Heart right ventricle (tissue), 16 donors: ENCODE measurements around the gene NIFK. TPM values are rescaled to one million over a fixed set of nuclear protein-coding genes. Genes with fewer than 3 reads are reported as not detected.

ENCODE experiments used
- ATAC-seq, 8 donors: fragments of 200-7000 bp; cut with Tn5 transposase; one replicate each; pipeline ENCODE4 v1.9.1; 2020; ENCODE audit warnings: mild to moderate bottlenecking in 8 of 8, moderate library complexity in 8 of 8, moderate number of reproducible peaks in 1 of 8
- DNase-seq, 2 donors: peaks; one replicate each; pipeline ENCODE4 v3.0.0-alpha.2; 2020
- H3K27ac ChIP-seq, 10 donors: fragments of 200-600 bp; sonication (generic) in 2 of 10; one replicate each; pipeline versions ENCODE4 v1.5.0 to v1.8.0; 2020 to 2022; ENCODE audit warnings: mild to moderate bottlenecking in 3 of 10
- H3K27me3 ChIP-seq, 7 donors: fragments of 200-600 bp; one replicate each; pipeline ENCODE4 v1.8.0; 2021 to 2022; ENCODE audit warnings: mild to moderate bottlenecking in 2 of 7
- H3K36me3 ChIP-seq, 9 donors: fragments of 200-600 bp; sonication (generic) in 1 of 9; one replicate each; pipeline versions ENCODE4 v1.5.0 to v1.8.0; 2020 to 2022; ENCODE audit warnings: mild to moderate bottlenecking in 2 of 9
- H3K4me1 ChIP-seq, 9 donors: fragments of 200-600 bp; sonication (generic) in 1 of 9; one replicate each; pipeline versions ENCODE4 v1.5.0 to v1.8.0; 2020 to 2022; ENCODE audit warnings: mild to moderate bottlenecking in 4 of 9
- H3K4me3 ChIP-seq, 10 donors: fragments of 200-600 bp; sonication (generic) in 2 of 10; one replicate each; pipeline versions ENCODE4 v1.5.0 to v1.8.0; 2020 to 2022; ENCODE audit warnings: mild to moderate bottlenecking in 7 of 10, moderate library complexity in 2 of 10
- H3K9me3 ChIP-seq, 11 donors: fragments of 200-600 bp in 10 of 11; sonication (generic) in 2 of 11; one replicate each; pipeline versions ENCODE4 v1.5.0 to v1.8.0; 2013 to 2022; ENCODE audit warnings: mild to moderate bottlenecking in 2 of 11, control low read depth in 1 of 11, moderate library complexity in 1 of 11
- CTCF ChIP-seq, 9 donors: fragments of 200-600 bp; sonication (generic) in 2 of 9; IDR thresholded peaks; one replicate each; pipeline versions ENCODE4 v1.5.0 to v1.8.0; 2021 to 2022; ENCODE audit warnings: antibody characterized with exemption in 9 of 9, mild to moderate bottlenecking in 5 of 9, moderate library complexity in 1 of 9
- WGBS, 2 donors: extraction: QIAGEN DNeasy Blood & Tissue Kit; methylation state at CpG; one replicate each; pipeline ENCODE4 v1.1.7; 2013; ENCODE audit warnings: inconsistent platforms in 1 of 2; 5-methylcytosine and 5-hydroxymethylcytosine counted together
- intact Hi-C, 10 donors: fragments of 100-400 bp; cut with DNase I; formaldehyde crosslinking; loops; one replicate each; pipeline versions ENCODE4 v1.11.1 to v1.14.2; 2022
- long read RNA-seq, 3 donors: library from polyadenylated mRNA; unstranded; transcript quantifications; one replicate each; pipeline ENCODE4 v2.0.0, GENCODE V29; 2020 to 2021
- polyA plus RNA-seq, 2 donors: library from polyadenylated mRNA; stranded (reverse); fragments of 200-250 nt; gene quantifications; one replicate each; pipeline ENCODE4 v1.2.3, GENCODE V29; 2013
- total RNA-seq, 10 donors: library from RNA; stranded (reverse); fragmentation: NEBNext Ultra II Directional in 3 of 10; extraction: Animal tissue kit (Norgen Biotek cat#: 25700) in 3 of 10; gene quantifications; one replicate each; pipeline versions ENCODE4 v1.2.1 to v1.2.4, GENCODE V29; 2021 to 2023
- donor health status: Arrhythmogenic right ventricular cardiomyopathy.
- donor health status: ischemic (EF 13 %, LVEDD 7.1; RV severe dilation, severe dysfunction).
- donor health status: healthy with polysubstance abuse.
- donor health status: DM: no; HTN: yes; CAD: no.
- donor health status: DM: no; HTN: no; CAD: no.
- donor health status: ischemic (EF 25% LVEDD 6.9; RV normal size, moderate dysfunction).
- donor health status: ischemic (EF 25% LVEDD 5.7; RV mildly dilated, moderate dysfunction).
- donor health status: healthy.
- donor health status: DM: yes; HTN: yes; CAD: no.
- donor health status: Ischemic cardiomyopathy.
- donor health status: ischemic (EF 35%, LVEDD 5.7; RV mildly dilated, moderate dysfunction).
- donor health status: nonischemic (EF 11% LVEDD 7.7; RV severe dilation, severe dysfunction).
- donor health status: DM: yes; HTN: yes; CAD: no.
- donor health status: PGD.
- donor health status: ischemic (EF 29% LVEDD 5.4; RV normal size, mild dysfunction).
- donor health status: nonischemic (EF 23%, LVEDD 6.1; RV moderate dilation, normal function).

The NIFK gene
- 10 to 100 TPM; 20.8 to 29.7 (median 24.7) TPM for total RNA-seq
- 10 to 100 TPM; 31.2 to 37.6 TPM for polyA plus RNA-seq
- long read RNA-seq, donor 1, transcript NIFK-201 (7 exons, 1,734 nt), result major isoform, 9 of 11 reads
- long read RNA-seq, donor 1, partial matches to known transcripts, result 0 of 11 reads
- long read RNA-seq, donor 1, other reads (novel, unspliced or antisense), result 0 of 11 reads
- long read RNA-seq, donor 2, transcript NIFK-201 (7 exons, 1,734 nt), result major isoform, 11 of 12 reads
- long read RNA-seq, donor 2, partial matches to known transcripts, result 0 of 12 reads
- long read RNA-seq, donor 2, other reads (novel, unspliced or antisense), result 1 of 12 reads
- long read RNA-seq, donor 3, transcript NIFK-201 (7 exons, 1,734 nt), result major isoform, 15 of 16 reads
- long read RNA-seq, donor 3, partial matches to known transcripts, result 0 of 16 reads
- long read RNA-seq, donor 3, other reads (novel, unspliced or antisense), result 1 of 16 reads

- H3K27me3 ChIP-seq, result no peaks in the 10 kb centered on the region
- H3K36me3 ChIP-seq, result peaks cover 0 to 37% (median 28%) of the 10 kb centered on the region in 9 donors
- ATAC-seq, result peak; percentile 97 to 99 (median 99)
- H3K4me3 ChIP-seq, result peak within 1 kb of the TSS; percentile 68 to 99 (median 75)
- H3K27ac ChIP-seq, result peak within 1 kb of the TSS; percentile 30 to 93 (median 80)
- no peaks in the 10 kb centered on the region for H3K9me3 ChIP-seq
- 0% methylated on average over 93 of the region's 93 CpGs for WGBS, 2 donors
- intact Hi-C loops, result loop anchor here in 3 of 10 donors (1.0 to 5.0 kb wide), 4 partner anchors 17 to 206 kb away; partner anchors contain the start of genes RNU4ATAC (in 2 of the 3) and TSN (in 1 of the 3)
- DNase-seq, result peak; percentile 99 to 100
- H3K4me1 ChIP-seq, result peaks cover 0 to 21% (median 15%) of the 10 kb centered on the region in 9 donors
- peak in 1 of 9 donors; percentile 10 for TF ChIP-seq CTCF (IDR thresholded peaks at IDR 0.05)
These were observed at the start of gene NIFK for GRCh38 chr2:121736462-121737336. Gene NIFK, minus strand, starts transcription at chr2:121736875. Its CDS starts 25 bp downstream, at chr2:121736850.

- 67 to 71% methylated on average over 2 of the region's 2 CpGs for WGBS, 2 donors
- no peak overlapping the region for H3K4me3 ChIP-seq
- intact Hi-C loops, result no loop called here
- no peak overlapping the region for H3K27ac ChIP-seq
- no peak for DNase-seq
- peaks cover 0 to 16% (median 4%) of the 10 kb centered on the region in 7 donors for H3K27me3 ChIP-seq
- H3K36me3 ChIP-seq, result no peaks in the 10 kb centered on the region
- TF ChIP-seq CTCF (IDR thresholded peaks at IDR 0.05), result no peak
- ATAC-seq, result no peak
- no peaks in the 10 kb centered on the region for H3K4me1 ChIP-seq
- peaks cover 0 to under 1% (median 0%) of the 10 kb centered on the region in 11 donors for H3K9me3 ChIP-seq
These were observed 46.5 kb upstream of the NIFK start for GRCh38 chr2:121783180-121783579.

GRCh38 chr2:121778741-121779487, 42.2 kb upstream of the NIFK start:
- Histone ChIP-seq H3K27me3 (peaks cover 0 to 3% (median 0%) of the 10 kb centered on the region in 7 donors), H3K4me3 (no peak overlapping the region), H3K36me3 (no peaks in the 10 kb centered on the region), H3K9me3 (no peaks in the 10 kb centered on the region), H3K4me1 (no peaks in the 10 kb centered on the region), H3K27ac (no peak overlapping the region)
- intact Hi-C loops, result no loop called here
- TF ChIP-seq CTCF (IDR thresholded peaks at IDR 0.05), result no peak
- DNase-seq, result no peak
- WGBS, 2 donors, result 67 to 74% methylated on average over 7 of the region's 7 CpGs
- ATAC-seq, result no peak

GRCh38 chr2:121777699-121778058, 41.0 kb upstream of the NIFK start:
- Histone ChIP-seq H3K4me1 (no peaks in the 10 kb centered on the region), H3K27ac (no peak overlapping the region), H3K36me3 (no peaks in the 10 kb centered on the region), H3K9me3 (no peaks in the 10 kb centered on the region), H3K27me3 (no peaks in the 10 kb centered on the region), H3K4me3 (no peak overlapping the region)
- intact Hi-C loops, result no loop called here
- no peak for DNase-seq
- TF ChIP-seq CTCF (IDR thresholded peaks at IDR 0.05), result no peak
- ATAC-seq, result no peak
- 91 to 93% methylated on average over 1 of the region's 1 CpG for WGBS, 2 donors
